Mesothelial cell of epicardium (in vitro differentiated cells): Measurements from ENCODE around the gene ATP9A. TPM values are rescaled to one million over a fixed set of nuclear protein-coding genes. Genes with fewer than 3 reads are reported as not detected.

Experiments
- DNase-seq, 2 experiments: peaks; one replicate each; pipeline ENCODE4 v3.0.0; 2021; ENCODE audit warnings: low spot score in 2 of 2; ENCODE audit not compliant: unreplicated experiment in 2 of 2
- H3K27ac Mint-ChIP-seq: 2 replicates; pipeline ENCODE4 v1.8.0; 2021; ENCODE audit warnings: mixed read lengths
- H3K27me3 Mint-ChIP-seq: 2 replicates; pipeline ENCODE4 v1.8.0; 2021; ENCODE audit warnings: low read depth, mixed read lengths
- H3K36me3 Mint-ChIP-seq: 2 replicates; pipeline ENCODE4 v1.8.0; 2021; ENCODE audit warnings: mixed read lengths
- H3K4me1 Mint-ChIP-seq: 2 replicates; pipeline ENCODE4 v1.8.0; 2021; ENCODE audit warnings: mixed read lengths
- H3K4me3 Mint-ChIP-seq: 2 replicates; pipeline ENCODE4 v1.8.0; 2021; ENCODE audit warnings: mild to moderate bottlenecking, moderate library complexity, mixed read lengths
- H3K9me3 Mint-ChIP-seq: 2 replicates; pipeline ENCODE4 v1.8.0; 2021; ENCODE audit warnings: mixed read lengths
- CTCF ChIP-seq: fragments of 200-600 bp; sonication (generic); IDR thresholded peaks from one replicate; pipeline ENCODE4 v1.5.0; 2021; ENCODE audit warnings: antibody characterized with exemption; ENCODE audit not compliant: unreplicated experiment
- total RNA-seq: library from RNA; stranded (reverse); gene quantifications from 3 replicates; pipeline ENCODE4 v1.2.1, GENCODE V29; 2021

Gene ATP9A
- total RNA-seq, 1 donor from 2014 or later: 80.0 TPM

GRCh38 chr20:51711426-51711825 lies 56.8 kb downstream of the ATP9A start:
- H3K36me3 Mint-ChIP-seq: peaks cover 25% of the 10 kb centered on the region
- H3K27ac Mint-ChIP-seq: no peak overlapping the region
- H3K4me3 Mint-ChIP-seq: no peak overlapping the region
- H3K4me1 Mint-ChIP-seq: peaks cover 12% of the 10 kb centered on the region
- no peaks in the 10 kb centered on the region for H3K27me3 Mint-ChIP-seq
- no peak for DNase-seq
- no peaks in the 10 kb centered on the region for H3K9me3 Mint-ChIP-seq
- no peak for TF ChIP-seq CTCF

GRCh38 chr20:51710361-51710894 lies 57.8 kb downstream of the ATP9A start:
- no peak overlapping the region for H3K4me3 Mint-ChIP-seq
- no peak for DNase-seq
- no peak for TF ChIP-seq CTCF
- H3K27me3 Mint-ChIP-seq: no peaks in the 10 kb centered on the region
- no peak overlapping the region for H3K27ac Mint-ChIP-seq
- peaks cover 25% of the 10 kb centered on the region for H3K36me3 Mint-ChIP-seq
- H3K9me3 Mint-ChIP-seq: no peaks in the 10 kb centered on the region
- H3K4me1 Mint-ChIP-seq: peaks cover 12% of the 10 kb centered on the region

GRCh38 chr20:51705400-51705799 lies 62.8 kb downstream of the ATP9A start:
- H3K36me3 Mint-ChIP-seq: peaks cover 14% of the 10 kb centered on the region

GRCh38 chr20:51703400-51704287 lies 64.5 kb downstream of the ATP9A start:
- Mint-ChIP-seq H3K36me3 (peaks cover 6% of the 10 kb centered on the region), H3K27me3 (no peaks in the 10 kb centered on the region), H3K9me3 (no peaks in the 10 kb centered on the region), H3K27ac (peak overlapping the region; percentile 19), H3K4me1 (peaks cover 33% of the 10 kb centered on the region), H3K4me3 (no peak overlapping the region)
- DNase-seq: no peak
- no peak for TF ChIP-seq CTCF

More at GRCh38 chr20:51705400-51705799, 62.8 kb downstream of the ATP9A start:
- Mint-ChIP-seq H3K27ac (no peak overlapping the region), H3K4me1 (peaks cover 33% of the 10 kb centered on the region), H3K4me3 (no peak overlapping the region), H3K9me3 (no peaks in the 10 kb centered on the region), H3K27me3 (no peaks in the 10 kb centered on the region)
- no peak for DNase-seq
- no peak for TF ChIP-seq CTCF

GRCh38 chr20:51702556-51702955 lies 65.6 kb downstream of the ATP9A start:
- DNase-seq: no peak
- Mint-ChIP-seq H3K36me3 (peaks cover 7% of the 10 kb centered on the region), H3K4me3 (no peak overlapping the region), H3K9me3 (no peaks in the 10 kb centered on the region), H3K27me3 (no peaks in the 10 kb centered on the region), H3K27ac (no peak overlapping the region), H3K4me1 (peaks cover 43% of the 10 kb centered on the region)
- TF ChIP-seq CTCF: no peak
